ENCODE results near the gene KBTBD4.

DNA sequence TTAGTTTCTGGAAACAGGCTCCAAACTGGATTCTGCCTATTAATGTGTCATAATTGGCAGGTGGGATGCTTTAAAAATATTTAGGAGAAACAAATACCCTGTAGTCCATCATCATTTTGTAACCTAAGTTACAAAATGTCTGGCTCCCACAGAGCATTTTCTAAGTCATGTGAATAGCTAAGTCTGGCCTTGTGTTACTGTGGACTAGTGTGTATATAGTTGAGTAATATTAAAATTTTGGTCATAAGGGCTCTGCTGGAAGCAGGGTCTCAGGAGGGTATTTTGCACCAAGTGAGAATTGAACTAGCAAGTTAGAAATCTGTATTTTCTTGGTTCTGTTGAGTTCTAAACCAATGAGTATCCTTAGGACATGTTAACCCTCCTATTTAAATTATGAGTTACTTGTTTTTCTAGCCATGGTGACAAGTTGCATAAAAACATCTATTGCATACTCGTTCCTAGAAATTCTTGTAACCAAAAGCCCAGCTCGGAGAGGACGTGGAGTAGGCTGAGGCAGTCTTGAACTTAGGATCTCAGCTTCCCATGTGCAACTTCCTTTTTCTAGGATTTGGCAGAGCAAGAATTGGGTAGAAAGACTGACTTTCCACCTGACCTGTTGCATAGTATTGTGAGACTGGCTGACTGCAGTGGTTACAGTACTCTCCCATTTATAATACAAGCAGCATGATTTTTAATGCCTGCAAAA, 8.0 kb downstream of the KBTBD4 start:
- no peak for TF ChIP-seq FOSL1 (IDR thresholded peaks at IDR 0.05; ENCODE audit: insufficient read depth, low read depth, low read length)
- no peak for TF ChIP-seq POLR2AphosphoS5 (IDR thresholded peaks at IDR 0.05; ENCODE audit: low read depth, low read length)
- TF ChIP-seq, protein P1, sequence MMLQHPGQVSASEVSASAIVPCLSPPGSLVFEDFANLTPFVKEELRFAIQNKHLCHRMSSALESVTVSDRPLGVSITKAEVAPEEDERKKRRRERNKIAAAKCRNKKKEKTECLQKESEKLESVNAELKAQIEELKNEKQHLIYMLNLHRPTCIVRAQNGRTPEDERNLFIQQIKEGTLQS (IDR thresholded peaks at IDR 0.05; ENCODE audit: insufficient read depth, low read depth, low read length): no peak
- TF ChIP-seq POLR2A (IDR thresholded peaks at IDR 0.05; ENCODE audit: control extremely low read depth in 1 of 2, low read depth in 2 of 2, low read length in 2 of 2): no peak
- no peak for TF ChIP-seq RAD21 (IDR thresholded peaks at IDR 0.05 in 1 of 2, conservative IDR thresholded peaks at IDR 0.05 in 1 of 2; ENCODE audit: low read depth in 2 of 2, low read length in 2 of 2)
- TF ChIP-seq, protein P2, sequence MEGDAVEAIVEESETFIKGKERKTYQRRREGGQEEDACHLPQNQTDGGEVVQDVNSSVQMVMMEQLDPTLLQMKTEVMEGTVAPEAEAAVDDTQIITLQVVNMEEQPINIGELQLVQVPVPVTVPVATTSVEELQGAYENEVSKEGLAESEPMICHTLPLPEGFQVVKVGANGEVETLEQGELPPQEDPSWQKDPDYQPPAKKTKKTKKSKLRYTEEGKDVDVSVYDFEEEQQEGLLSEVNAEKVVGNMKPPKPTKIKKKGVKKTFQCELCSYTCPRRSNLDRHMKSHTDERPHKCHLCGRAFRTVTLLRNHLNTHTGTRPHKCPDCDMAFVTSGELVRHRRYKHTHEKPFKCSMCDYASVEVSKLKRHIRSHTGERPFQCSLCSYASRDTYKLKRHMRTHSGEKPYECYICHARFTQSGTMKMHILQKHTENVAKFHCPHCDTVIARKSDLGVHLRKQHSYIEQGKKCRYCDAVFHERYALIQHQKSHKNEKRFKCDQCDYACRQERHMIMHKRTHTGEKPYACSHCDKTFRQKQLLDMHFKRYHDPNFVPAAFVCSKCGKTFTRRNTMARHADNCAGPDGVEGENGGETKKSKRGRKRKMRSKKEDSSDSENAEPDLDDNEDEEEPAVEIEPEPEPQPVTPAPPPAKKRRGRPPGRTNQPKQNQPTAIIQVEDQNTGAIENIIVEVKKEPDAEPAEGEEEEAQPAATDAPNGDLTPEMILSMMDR (IDR thresholded peaks at IDR 0.05; ENCODE audit: control extremely low read depth in 1 of 3, insufficient read depth in 1 of 3, low read depth in 1 of 3, low read length in 3 of 3): no peak
- no peak for TF ChIP-seq KDM1A (IDR thresholded peaks at IDR 0.05; ENCODE audit: borderline replicate concordance, low read length)
- TF ChIP-seq EZH2 (IDR thresholded peaks at IDR 0.05; ENCODE audit: low read depth, low read length, severe bottlenecking): no peak
- TF ChIP-seq TAF1 (IDR thresholded peaks at IDR 0.05; ENCODE audit: low read depth, low read length): no peak
- no peak for TF ChIP-seq CBX5 (IDR thresholded peaks at IDR 0.05; ENCODE audit: low read depth, low read length)
